ENCODE results near the gene GTSF1L. TPM values are rescaled to one million over a fixed set of nuclear protein-coding genes. Genes with fewer than 3 reads are reported as not detected.

GTSF1L gene
- polyA plus RNA-seq, 4 donors = not detected

GRCh38 chr20:43676368-43676767, 50.4 kb downstream of the GTSF1L start:
- DNase-seq (ENCODE audit: low read depth in 4 of 4, low spot score in 3 of 4) = no peak

Other genes with a start within 250 kb of the GTSF1L start
- 10 to 100 TPM; 12.4 to 18.7 (median 13.8) TPM for gene L3MBTL1, start 219.3 kb downstream of the GTSF1L start, polyA plus RNA-seq (ENCODE audit: insufficient read length in 4 of 4)
- 10 to 100 TPM; 30.6 to 51.4 (median 36.0) TPM for gene SGK2, start 168.0 kb downstream of the GTSF1L start, polyA plus RNA-seq (ENCODE audit: insufficient read length in 4 of 4)
- gene IFT52, start 136.1 kb downstream of the GTSF1L start, polyA plus RNA-seq (ENCODE audit: insufficient read length in 4 of 4) = 10 to 100 TPM; 72.9 to 84.7 (median 77.3) TPM
- 10 to 100 TPM; 22.3 to 26.3 (median 24.9) TPM for gene MYBL2, start 59.9 kb downstream of the GTSF1L start, polyA plus RNA-seq (ENCODE audit: insufficient read length in 4 of 4)
- 1 to 10 TPM; 3.8 to 5.1 (median 4.2) TPM for gene TOX2, start 187.8 kb upstream of the GTSF1L start, polyA plus RNA-seq (ENCODE audit: insufficient read length in 4 of 4)

All from right renal pelvis (tissue), 4 donors.